CD4-positive, alpha-beta T cell (primary cell): ENCODE measurements around the gene PDGFD. TPM values are rescaled to one million over a fixed set of nuclear protein-coding genes. Genes with fewer than 3 reads are reported as not detected.

ENCODE experiments used
- ATAC-seq: fragments of 200-7000 bp; cut with Tn5 transposase; one replicate; pipeline ENCODE4 v1.10.0; 2022; ENCODE audit warnings: mild to moderate bottlenecking; ENCODE audit not compliant: poor library complexity
- CTCF ChIA-PET: fragments of 350-600 bp; sonication (Branson Sonifier 250); formaldehyde crosslinking; loops from one replicate; lab custom pipeline; 2021; ENCODE audit warnings: antibody characterized with exemption, inconsistent platforms; lab: Charles Lee
- POLR2A ChIA-PET: fragments of 350-600 bp; sonication (Branson Sonifier 250); formaldehyde crosslinking; loops from one replicate; lab custom pipeline; 2021; ENCODE audit warnings: antibody characterized with exemption, inconsistent platforms; lab: Charles Lee
- DNase-seq, 14 experiments: peaks; one replicate each; pipeline ENCODE4 v3.0.0-alpha.2; 2013 to 2020; ENCODE audit warnings: mixed read lengths in 2 of 14
- H3K27ac ChIP-seq, 2 donors: one replicate each; pipeline versions ENCODE4 v1.5.1 to v1.7.0; 2013; ENCODE audit warnings: low read length in 2 of 2, low read depth in 1 of 2, mild to moderate bottlenecking in 1 of 2
- H3K27me3 ChIP-seq, 2 experiments: 1 replicate in 1 of 2; 2 replicates in 1 of 2; pipeline versions ENCODE4 v1.6.1 to v1.7.0; 2013; ENCODE audit warnings: low read length in 2 of 2, control low read depth in 1 of 2, mild to moderate bottlenecking in 1 of 2, moderate library complexity in 1 of 2; ENCODE audit not compliant: insufficient read depth in 2 of 2, control insufficient read depth in 1 of 2
- H3K36me3 ChIP-seq: one replicate; pipeline ENCODE4 v1.6.1; 2013; ENCODE audit warnings: low read length, control low read depth; ENCODE audit not compliant: insufficient read depth
- H3K4me1 ChIP-seq: one replicate; pipeline ENCODE4 v1.6.1; 2013; ENCODE audit warnings: low read length, control low read depth; ENCODE audit not compliant: insufficient read depth
- H3K4me3 ChIP-seq: one replicate; pipeline ENCODE4 v1.5.1; 2013; ENCODE audit warnings: mild to moderate bottlenecking, low read length, moderate library complexity
- H3K9me3 ChIP-seq, 2 experiments: 1 replicate in 1 of 2; 2 replicates in 1 of 2; pipeline versions ENCODE4 v1.6.1 to v1.7.0; 2013; ENCODE audit warnings: low read length in 2 of 2, mild to moderate bottlenecking in 2 of 2, control low read depth in 1 of 2, moderate library complexity in 1 of 2; ENCODE audit not compliant: control insufficient read depth in 1 of 2, insufficient read depth in 1 of 2
- H3K27ac Mint-ChIP-seq: one replicate; pipeline ENCODE4 v1.8.0; 2020; ENCODE audit warnings: mixed read lengths
- H3K27me3 Mint-ChIP-seq: one replicate; pipeline ENCODE4 v1.8.0; 2021; ENCODE audit warnings: mixed read lengths
- H3K36me3 Mint-ChIP-seq: one replicate; pipeline ENCODE4 v1.8.0; 2021; ENCODE audit warnings: low read depth, mixed read lengths
- H3K4me1 Mint-ChIP-seq: one replicate; pipeline ENCODE4 v1.8.0; 2021; ENCODE audit warnings: low read depth, mixed read lengths
- H3K4me3 Mint-ChIP-seq: one replicate; pipeline ENCODE4 v1.8.0; 2020; ENCODE audit warnings: mild to moderate bottlenecking, mixed read lengths
- H3K9me3 Mint-ChIP-seq: one replicate; pipeline ENCODE4 v1.8.0; 2020; ENCODE audit warnings: mixed read lengths
- CTCF ChIP-seq: fragments of 200-600 bp; IDR thresholded peaks from one replicate; pipeline ENCODE4 v1.8.0; 2022; ENCODE audit warnings: antibody characterized with exemption, mild to moderate bottlenecking
- intact Hi-C, 2 experiments: fragments of 100-400 bp; cut with DNase I in 1 of 2; cut with micrococcal nuclease in 1 of 2; formaldehyde crosslinking; loops; one replicate each; pipeline versions ENCODE4 v1.15.1 to v1.9.0; 2023 to 2025; cut with DNase I, micrococcal nuclease
- total RNA-seq, 174 experiments: library from RNA in 2 of 174; stranded (reverse) in 2 of 174; gene quantifications; one replicate each; pipeline ENCODE4 v1.2.3 and lab custom pipeline; 2021 to 2026

The PDGFD gene
- total RNA-seq, 2 experiments from 2014 or later, result not detected

GRCh38 chr11:104001561-104002056, 162.3 kb downstream of the PDGFD start:
- Mint-ChIP-seq H3K27ac (no peak overlapping the region), H3K27me3 (peaks cover 5% of the 10 kb centered on the region), H3K4me1 (no peaks in the 10 kb centered on the region), H3K4me3 (no peak overlapping the region), H3K36me3 (no peaks in the 10 kb centered on the region), H3K9me3 (no peaks in the 10 kb centered on the region)
- Histone ChIP-seq H3K9me3 (no peaks in the 10 kb centered on the region), H3K27me3 (no peaks in the 10 kb centered on the region), H3K4me1 (no peaks in the 10 kb centered on the region), H3K36me3 (no peaks in the 10 kb centered on the region), H3K4me3 (no peak overlapping the region), H3K27ac (no peak overlapping the region)
- ChIA-PET POLR2A (no interaction called here), CTCF (no interaction called here)
- intact Hi-C loops, result no loop called here
- no peak for DNase-seq
- no peak for TF ChIP-seq CTCF
- ATAC-seq, result no peak

- Histone ChIP-seq H3K4me1 (no peaks in the 10 kb centered on the region), H3K27me3 (no peaks in the 10 kb centered on the region), H3K9me3 (no peaks in the 10 kb centered on the region), H3K4me3 (no peak overlapping the region), H3K36me3 (no peaks in the 10 kb centered on the region), H3K27ac (no peak overlapping the region)
- Mint-ChIP-seq H3K9me3 (no peaks in the 10 kb centered on the region), H3K4me1 (no peaks in the 10 kb centered on the region), H3K36me3 (no peaks in the 10 kb centered on the region), H3K27me3 (no peaks in the 10 kb centered on the region), H3K27ac (no peak overlapping the region), H3K4me3 (no peak overlapping the region)
- no peak for TF ChIP-seq CTCF
- ChIA-PET POLR2A (no interaction called here), CTCF (no interaction called here)
- DNase-seq (no peak), ATAC-seq (no peak)
- intact Hi-C loops, result no loop called here
Observed at GRCh38 chr11:104000798-104001197, 163.1 kb downstream of the PDGFD start.

- no peak for DNase-seq
- H3K27ac ChIP-seq, result no peak overlapping the region
- H3K27ac Mint-ChIP-seq, result no peak overlapping the region
- H3K36me3 ChIP-seq, result no peaks in the 10 kb centered on the region
- ChIA-PET CTCF (no interaction called here), POLR2A (no interaction called here)
- intact Hi-C loops, result no loop called here
- no peaks in the 10 kb centered on the region for H3K36me3 Mint-ChIP-seq
- H3K4me3 ChIP-seq, result no peak overlapping the region
- no peaks in the 10 kb centered on the region for H3K27me3 Mint-ChIP-seq
- no peak for ATAC-seq
- no peak overlapping the region for H3K4me3 Mint-ChIP-seq
- no peaks in the 10 kb centered on the region for H3K9me3 Mint-ChIP-seq
- H3K4me1 ChIP-seq, result no peaks in the 10 kb centered on the region
- no peaks in the 10 kb centered on the region for H3K9me3 ChIP-seq
- no peaks in the 10 kb centered on the region for H3K27me3 ChIP-seq
- no peak for TF ChIP-seq CTCF
- no peaks in the 10 kb centered on the region for H3K4me1 Mint-ChIP-seq
Observed at GRCh38 chr11:103998826-103999508, 165.0 kb downstream of the PDGFD start.
